ENCODE measurements around the gene IFIH1. TPM values are rescaled to one million over a fixed set of nuclear protein-coding genes. Genes with fewer than 3 reads are reported as not detected.
A peak's percentile ranks its signal among the peaks of the same experiment; 100 is the strongest.

Gene IFIH1
- total RNA-seq = 10 to 100 TPM; 33.3 to 34.2 TPM

- intact Hi-C loops (cut with micrococcal nuclease) = loop anchor here (1.0 to 10.0 kb wide), 10 partner anchors 9 to 1241 kb away; partner anchors contain the start of genes DPP4, GCA and PSMD14
- Mint-ChIP-seq H3K9me3 (no peaks in the 10 kb centered on the region), H3K4me3 (peak within 1 kb of the TSS; percentile 85), H3K27ac (peak within 1 kb of the TSS; percentile 95), H3K36me3 (peaks cover 13% of the 10 kb centered on the region), H3K4me1 (ENCODE audit: low read depth) (peaks cover 55% of the 10 kb centered on the region), H3K27me3 (no peaks in the 10 kb centered on the region)
- ChIA-PET CTCF (interaction anchor here (0.8 to 3.6 kb wide), 11 partner anchors 11 to 908 kb away, joined by 3 to 19 read pairs (median 6); partner anchors contain the start of gene GCA), POLR2A (interaction anchor here (1.6 to 1.9 kb wide), 3 partner anchors 11 to 25 kb away, joined by 5 to 12 read pairs (median 7); partner anchors contain the start of gene GCA)
- DNase-seq = peak; percentile 87
Observed at GRCh38 chr2:162318328-162319180, at the start of gene IFIH1. Gene IFIH1 (minus strand): TSS chr2:162318684. CDS start chr2:162318307, 377 bp downstream.

GRCh38 chr2:162365392-162365791 is 46.9 kb upstream of the IFIH1 start:
- Mint-ChIP-seq H3K4me3 (no peak overlapping the region), H3K9me3 (no peaks in the 10 kb centered on the region), H3K27ac (no peak overlapping the region), H3K4me1 (ENCODE audit: low read depth) (no peaks in the 10 kb centered on the region), H3K27me3 (no peaks in the 10 kb centered on the region), H3K36me3 (no peaks in the 10 kb centered on the region)
- DNase-seq = no peak
- ChIA-PET CTCF (no interaction called here), POLR2A (no interaction called here)
- intact Hi-C loops (cut with micrococcal nuclease) = no loop called here

GRCh38 chr2:162344617-162344950 is 26.1 kb upstream of the IFIH1 start:
- intact Hi-C loops (cut with micrococcal nuclease) = loop anchor here (1.0 kb wide), 1 partner anchor 26 kb away; the partner anchor contains the start of gene IFIH1
- no peaks in the 10 kb centered on the region for H3K27me3 Mint-ChIP-seq
- peak overlapping the region; percentile 80 for H3K4me3 Mint-ChIP-seq
- no peak for DNase-seq
- ChIA-PET CTCF (interaction anchor here (1.1 kb wide), 1 partner anchor 25 kb away, joined by 6 read pairs; no protein-coding TSS in a partner anchor), POLR2A (no interaction called here)
- no peaks in the 10 kb centered on the region for H3K9me3 Mint-ChIP-seq
- H3K4me1 Mint-ChIP-seq (ENCODE audit: low read depth) = peaks cover 10% of the 10 kb centered on the region
- peak overlapping the region; percentile 49 for H3K27ac Mint-ChIP-seq
- no peaks in the 10 kb centered on the region for H3K36me3 Mint-ChIP-seq

- Mint-ChIP-seq H3K27me3 (no peaks in the 10 kb centered on the region), H3K4me1 (ENCODE audit: low read depth) (peaks cover 10% of the 10 kb centered on the region), H3K4me3 (peak within 1 kb of the TSS; percentile 80), H3K36me3 (no peaks in the 10 kb centered on the region), H3K9me3 (no peaks in the 10 kb centered on the region), H3K27ac (peak within 1 kb of the TSS; percentile 49)
- intact Hi-C loops (cut with micrococcal nuclease) = loop anchor here (1.0 kb wide), 1 partner anchor 26 kb away; the partner anchor contains the start of gene IFIH1
- ChIA-PET POLR2A (interaction anchor here (1.9 kb wide), 1 partner anchor 25 kb away, joined by 12 read pairs; the partner anchor contains the start of gene IFIH1), CTCF (interaction anchor here (1.5 to 2.3 kb wide), 2 partner anchors 9 to 25 kb away, joined by 6 to 15 read pairs; partner anchors contain the start of gene IFIH1)
- DNase-seq = peak; percentile 99
Observed at GRCh38 chr2:162343824-162344616, 25.5 kb upstream of the IFIH1 start, which contains the start of gene GCA. Gene GCA (plus strand): TSS chr2:162344132. CDS start chr2:162344249, 117 bp downstream.

- ChIA-PET POLR2A (interaction anchor here (1.9 kb wide), 1 partner anchor 25 kb away, joined by 12 read pairs; the partner anchor contains the start of gene IFIH1), CTCF (interaction anchor here (1.5 to 2.3 kb wide), 2 partner anchors 9 to 25 kb away, joined by 6 to 15 read pairs; partner anchors contain the start of gene IFIH1)
- Mint-ChIP-seq H3K4me3 (peak overlapping the region; percentile 80), H3K36me3 (no peaks in the 10 kb centered on the region), H3K4me1 (ENCODE audit: low read depth) (peaks cover 10% of the 10 kb centered on the region), H3K27ac (no peak overlapping the region), H3K27me3 (no peaks in the 10 kb centered on the region), H3K9me3 (no peaks in the 10 kb centered on the region)
- DNase-seq = no peak
- intact Hi-C loops (cut with micrococcal nuclease) = no loop called here
Observed at GRCh38 chr2:162343492-162343823, 25.0 kb upstream of the IFIH1 start.

- peaks cover 10% of the 10 kb centered on the region for H3K4me1 Mint-ChIP-seq (ENCODE audit: low read depth)
- intact Hi-C loops (cut with micrococcal nuclease) = no loop called here
- H3K36me3 Mint-ChIP-seq = no peaks in the 10 kb centered on the region
- no peaks in the 10 kb centered on the region for H3K9me3 Mint-ChIP-seq
- CTCF ChIA-PET = interaction anchor here (0.7 to 2.3 kb wide), 3 partner anchors 8 to 122 kb away, joined by 3 to 15 read pairs (median 6); partner anchors contain the start of gene IFIH1
- no peaks in the 10 kb centered on the region for H3K27me3 Mint-ChIP-seq
- H3K4me3 Mint-ChIP-seq = no peak overlapping the region
- POLR2A ChIA-PET = interaction anchor here (1.9 kb wide), 1 partner anchor 24 kb away, joined by 12 read pairs; the partner anchor contains the start of gene IFIH1
- no peak overlapping the region for H3K27ac Mint-ChIP-seq
- DNase-seq = no peak
Observed at GRCh38 chr2:162342841-162343240, 24.4 kb upstream of the IFIH1 start.

- no peaks in the 10 kb centered on the region for H3K27me3 Mint-ChIP-seq
- POLR2A ChIA-PET = interaction anchor here (1.9 kb wide), 1 partner anchor 23 kb away, joined by 12 read pairs; the partner anchor contains the start of gene IFIH1
- no peak overlapping the region for H3K4me3 Mint-ChIP-seq
- CTCF ChIA-PET = interaction anchor here (0.7 to 2.3 kb wide), 2 partner anchors 8 to 121 kb away, joined by 3 to 15 read pairs; no protein-coding TSS in a partner anchor
- peaks cover 10% of the 10 kb centered on the region for H3K4me1 Mint-ChIP-seq (ENCODE audit: low read depth)
- no peak for DNase-seq
- no peak overlapping the region for H3K27ac Mint-ChIP-seq
- no peaks in the 10 kb centered on the region for H3K9me3 Mint-ChIP-seq
- intact Hi-C loops (cut with micrococcal nuclease) = no loop called here
- no peaks in the 10 kb centered on the region for H3K36me3 Mint-ChIP-seq
Observed at GRCh38 chr2:162342321-162342720, 23.8 kb upstream of the IFIH1 start.

GRCh38 chr2:162340822-162341221 is 22.3 kb upstream of the IFIH1 start:
- H3K36me3 Mint-ChIP-seq = no peaks in the 10 kb centered on the region
- intact Hi-C loops (cut with micrococcal nuclease) = no loop called here
- H3K9me3 Mint-ChIP-seq = no peaks in the 10 kb centered on the region
- H3K4me1 Mint-ChIP-seq (ENCODE audit: low read depth) = peaks cover 10% of the 10 kb centered on the region
- no peak for DNase-seq
- no peaks in the 10 kb centered on the region for H3K27me3 Mint-ChIP-seq
- CTCF ChIA-PET = no interaction called here
- H3K27ac Mint-ChIP-seq = no peak overlapping the region
- POLR2A ChIA-PET = no interaction called here
- H3K4me3 Mint-ChIP-seq = no peak overlapping the region

GRCh38 chr2:162337868-162338267 is 19.4 kb upstream of the IFIH1 start:
- Mint-ChIP-seq H3K27ac (no peak overlapping the region), H3K4me1 (ENCODE audit: low read depth) (no peaks in the 10 kb centered on the region), H3K36me3 (no peaks in the 10 kb centered on the region), H3K9me3 (no peaks in the 10 kb centered on the region), H3K4me3 (no peak overlapping the region), H3K27me3 (no peaks in the 10 kb centered on the region)
- intact Hi-C loops (cut with micrococcal nuclease) = no loop called here
- DNase-seq = no peak
- ChIA-PET CTCF (interaction anchor here (1.4 to 2.3 kb wide), 2 partner anchors 38 to 117 kb away, joined by 3 to 7 read pairs; no protein-coding TSS in a partner anchor), POLR2A (no interaction called here)

- Mint-ChIP-seq H3K9me3 (no peaks in the 10 kb centered on the region), H3K4me3 (no peak overlapping the region), H3K36me3 (no peaks in the 10 kb centered on the region), H3K4me1 (ENCODE audit: low read depth) (no peaks in the 10 kb centered on the region), H3K27me3 (no peaks in the 10 kb centered on the region), H3K27ac (no peak overlapping the region)
- POLR2A ChIA-PET = no interaction called here
- intact Hi-C loops (cut with micrococcal nuclease) = loop anchor here (1.0 kb wide), 1 partner anchor 113 kb away; no protein-coding TSS in a partner anchor
- CTCF ChIA-PET = interaction anchor here (1.0 to 3.2 kb wide), 10 partner anchors 9 to 180 kb away, joined by 3 to 19 read pairs (median 6); partner anchors contain the start of genes GCA and IFIH1
- peak; percentile 38 for DNase-seq
Observed at GRCh38 chr2:162333968-162334367, 15.5 kb upstream of the IFIH1 start.

- Mint-ChIP-seq H3K27ac (no peak overlapping the region), H3K4me1 (ENCODE audit: low read depth) (no peaks in the 10 kb centered on the region), H3K4me3 (no peak overlapping the region), H3K27me3 (no peaks in the 10 kb centered on the region), H3K36me3 (no peaks in the 10 kb centered on the region), H3K9me3 (no peaks in the 10 kb centered on the region)
- POLR2A ChIA-PET = no interaction called here
- intact Hi-C loops (cut with micrococcal nuclease) = no loop called here
- DNase-seq = no peak
- CTCF ChIA-PET = no interaction called here
Observed at GRCh38 chr2:162330881-162331280, 12.4 kb upstream of the IFIH1 start.
